GM18520 (cell line): ENCODE results near the gene EML3.
A peak's percentile ranks its signal among the peaks of the same experiment; 100 is the strongest.
"Not testable (repeated sequence)": the region's sequence is repeated elsewhere in the genome, so short reads cannot be mapped to it uniquely, and the experiment has no call there.

ENCODE experiments used
- ATAC-seq: cut with Tn5 transposase; IDR thresholded peaks from one replicate; pipeline ENCODE4 v1.9.1; 2021; ENCODE audit not compliant: unreplicated experiment

Gene EML3

GRCh38 chr11:62621567-62622470, 9.2 kb upstream of the EML3 start, which contains the start of gene B3GAT3:
TSS of gene B3GAT3 (minus strand) at chr11:62621986. CDS start at chr11:62621947, 39 bp downstream.
- ATAC-seq = peak; percentile 96

DNA sequence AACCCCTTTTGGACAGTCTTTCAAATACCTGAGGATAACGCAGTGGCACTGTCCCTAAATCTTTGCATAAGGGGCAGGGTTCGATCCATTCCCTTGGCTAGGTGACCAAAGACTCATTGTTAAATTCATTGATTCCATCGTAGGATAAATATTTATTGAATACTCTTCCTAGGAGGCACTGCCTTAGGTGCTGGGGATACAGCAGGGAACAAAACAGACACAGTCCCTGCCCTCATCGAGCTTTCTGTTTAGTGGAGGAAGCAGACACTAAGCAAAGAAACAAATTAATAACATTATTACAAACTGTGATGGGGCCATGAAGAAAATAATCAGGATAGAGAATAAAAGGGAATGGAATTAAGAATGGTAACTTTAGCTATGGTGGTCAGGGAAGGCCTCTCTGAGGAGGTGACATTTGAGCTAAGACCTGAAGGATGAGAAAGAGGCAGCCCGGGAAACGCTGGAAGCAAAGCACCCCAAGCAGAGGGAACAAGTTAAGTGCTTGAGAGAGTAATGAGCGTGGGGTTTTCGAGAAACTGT, 8.5 kb upstream of the EML3 start:
- no peak for ATAC-seq

DNA sequence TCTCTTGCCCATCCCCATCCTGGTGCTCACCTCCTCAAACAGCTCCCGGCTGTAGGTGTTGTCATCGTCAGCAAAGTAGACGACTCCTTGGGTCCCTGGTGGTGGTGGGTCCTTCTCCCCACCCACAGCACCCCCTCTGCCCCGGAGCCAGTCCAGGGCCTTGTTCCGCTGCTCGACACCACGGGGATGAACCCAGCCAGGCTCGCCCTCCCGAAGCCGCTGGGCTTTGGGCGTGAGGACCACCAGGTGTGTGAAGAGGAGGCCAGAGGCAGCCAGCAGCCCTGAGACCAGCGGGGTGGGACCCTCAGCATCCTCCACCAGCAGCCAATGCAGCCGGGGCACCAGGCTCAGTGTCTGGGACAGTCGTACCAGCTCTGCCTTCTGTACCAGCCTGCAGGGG, 4.4 kb upstream of the EML3 start:
- not testable (repeated sequence) for ATAC-seq

GRCh38 chr11:62615521-62615920, 2.9 kb upstream of the EML3 start:
- ATAC-seq = no peak

DNA sequence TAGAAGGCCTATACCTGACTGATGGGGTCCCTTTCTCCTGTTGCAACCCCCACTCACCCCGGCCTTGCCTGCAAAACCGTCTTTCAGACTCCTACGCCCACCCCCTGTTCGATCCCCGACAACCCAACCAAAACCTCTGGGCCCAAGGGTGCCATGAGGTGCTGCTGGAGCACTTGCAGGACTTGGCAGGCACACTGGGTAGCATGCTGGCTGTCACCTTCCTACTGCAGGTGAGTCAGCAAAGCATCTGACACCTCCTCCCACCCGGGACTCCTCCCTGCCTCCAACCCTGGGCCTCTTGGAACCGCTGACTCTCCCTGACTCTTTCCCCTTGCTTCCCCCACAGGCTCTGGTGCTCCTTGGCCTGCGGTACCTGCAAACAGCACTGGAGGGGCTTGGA, 1.7 kb upstream of the EML3 start:
- ATAC-seq = no peak

DNA sequence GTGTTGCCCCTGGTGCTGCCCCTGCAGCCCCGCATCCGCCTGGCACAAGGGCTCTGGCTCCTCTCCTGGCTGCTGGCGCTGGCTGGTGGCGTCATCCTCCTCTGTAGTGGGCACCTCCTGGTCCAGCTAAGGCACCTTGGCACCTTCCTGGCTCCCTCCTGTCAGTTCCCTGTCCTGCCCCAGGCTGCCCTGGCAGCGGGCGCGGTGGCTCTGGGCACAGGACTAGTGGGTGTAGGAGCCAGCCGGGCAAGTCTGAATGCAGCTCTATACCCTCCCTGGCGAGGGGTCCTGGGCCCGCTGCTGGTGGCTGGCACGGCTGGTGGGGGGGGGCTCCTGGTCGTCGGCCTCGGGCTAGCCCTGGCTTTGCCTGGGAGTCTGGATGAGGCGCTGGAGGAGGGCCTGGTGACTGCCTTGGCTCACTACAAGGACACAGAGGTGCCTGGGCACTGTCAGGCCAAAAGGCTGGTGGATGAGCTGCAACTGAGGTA, 760 bp upstream of the EML3 start:
- no peak for ATAC-seq

- no peak for ATAC-seq
Observed at GRCh38 chr11:62611705-62612365, 740 bp downstream of the EML3 start.

- no peak for ATAC-seq
Observed at GRCh38 chr11:62610814-62611704, 1.5 kb downstream of the EML3 start.

- no peak for ATAC-seq
Observed at GRCh38 chr11:62610403-62610802, 2.2 kb downstream of the EML3 start.

DNA sequence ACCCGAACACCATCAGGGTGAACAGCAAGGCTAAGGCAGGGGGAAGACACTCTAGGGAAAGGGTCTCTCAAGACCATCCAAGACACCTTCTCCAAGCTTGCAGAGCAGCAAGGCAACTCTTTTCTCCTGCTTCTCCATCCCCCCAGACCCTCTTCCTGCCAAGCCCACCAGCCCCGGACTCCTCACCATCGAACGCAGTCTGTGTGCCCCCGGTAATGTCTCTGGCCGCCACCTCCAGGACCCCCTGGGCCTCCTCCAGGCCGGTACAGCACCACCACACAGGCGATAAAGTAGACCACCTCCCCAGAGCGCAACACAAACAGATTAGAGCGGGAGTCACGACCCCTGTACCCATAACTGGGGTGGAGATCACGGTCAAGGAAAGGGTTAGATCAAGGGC, 3.8 kb downstream of the EML3 start:
- ATAC-seq = no peak

GRCh38 chr11:62607714-62608113, 4.9 kb downstream of the EML3 start:
- no peak for ATAC-seq

GRCh38 chr11:62605902-62606301, 6.7 kb downstream of the EML3 start:
- no peak for ATAC-seq

- no peak for ATAC-seq
Observed at GRCh38 chr11:62605467-62605866, 7.1 kb downstream of the EML3 start.

DNA sequence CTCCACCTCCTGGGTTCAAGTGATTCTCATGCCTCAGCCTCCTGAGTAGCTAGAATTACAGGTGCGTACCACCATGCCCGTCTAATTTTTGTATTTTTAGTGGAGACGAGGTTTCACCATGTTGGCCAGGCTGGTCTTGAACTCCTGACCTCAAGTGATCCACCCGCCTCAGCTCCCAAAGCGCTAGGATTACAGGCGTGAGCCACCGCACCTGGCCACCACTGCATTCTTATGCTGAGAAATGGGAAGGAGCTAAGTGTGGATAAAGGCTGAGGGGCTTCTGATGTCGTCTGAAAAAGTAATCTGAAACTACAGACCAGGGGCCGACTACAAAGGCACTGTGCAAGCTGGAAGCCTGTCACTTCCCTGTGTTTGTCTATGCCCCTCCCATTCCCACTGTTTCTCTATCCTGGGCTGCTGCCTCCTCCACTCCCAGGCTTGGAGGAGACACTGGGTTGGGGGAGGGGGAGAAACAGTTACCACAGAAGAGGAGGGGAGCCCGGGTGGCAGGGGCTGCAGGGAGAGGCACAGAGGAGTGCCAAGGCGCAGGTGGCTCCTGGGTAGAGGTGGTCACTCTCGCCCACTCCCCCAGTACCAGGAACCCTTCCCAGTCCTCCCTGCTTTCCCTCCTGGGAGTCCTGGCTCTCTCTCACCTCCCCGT, 8.0 kb downstream of the EML3 start:
- no peak for ATAC-seq

- no peak for ATAC-seq
Observed at GRCh38 chr11:62603776-62604299, 8.7 kb downstream of the EML3 start.

DNA sequence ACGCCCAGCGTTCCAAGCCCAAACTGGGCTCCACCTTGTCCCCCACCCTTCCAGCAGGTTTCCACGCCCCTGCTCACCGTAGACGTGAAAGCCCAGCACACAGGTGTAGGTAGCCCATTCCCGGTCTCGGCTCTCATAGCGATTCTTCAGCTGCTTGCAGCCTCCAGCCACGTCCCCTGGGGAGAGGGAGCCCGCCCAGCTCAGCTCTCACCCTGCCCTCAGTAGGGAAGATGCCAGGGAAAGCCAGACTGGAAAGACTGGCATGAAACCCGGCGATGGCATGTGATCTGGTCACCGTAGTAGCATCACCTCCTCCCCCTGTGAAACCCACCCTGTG, 9.5 kb downstream of the EML3 start:
- ATAC-seq = no peak

- no peak for ATAC-seq
Observed at GRCh38 chr11:62602141-62603071, 10.2 kb downstream of the EML3 start.

DNA sequence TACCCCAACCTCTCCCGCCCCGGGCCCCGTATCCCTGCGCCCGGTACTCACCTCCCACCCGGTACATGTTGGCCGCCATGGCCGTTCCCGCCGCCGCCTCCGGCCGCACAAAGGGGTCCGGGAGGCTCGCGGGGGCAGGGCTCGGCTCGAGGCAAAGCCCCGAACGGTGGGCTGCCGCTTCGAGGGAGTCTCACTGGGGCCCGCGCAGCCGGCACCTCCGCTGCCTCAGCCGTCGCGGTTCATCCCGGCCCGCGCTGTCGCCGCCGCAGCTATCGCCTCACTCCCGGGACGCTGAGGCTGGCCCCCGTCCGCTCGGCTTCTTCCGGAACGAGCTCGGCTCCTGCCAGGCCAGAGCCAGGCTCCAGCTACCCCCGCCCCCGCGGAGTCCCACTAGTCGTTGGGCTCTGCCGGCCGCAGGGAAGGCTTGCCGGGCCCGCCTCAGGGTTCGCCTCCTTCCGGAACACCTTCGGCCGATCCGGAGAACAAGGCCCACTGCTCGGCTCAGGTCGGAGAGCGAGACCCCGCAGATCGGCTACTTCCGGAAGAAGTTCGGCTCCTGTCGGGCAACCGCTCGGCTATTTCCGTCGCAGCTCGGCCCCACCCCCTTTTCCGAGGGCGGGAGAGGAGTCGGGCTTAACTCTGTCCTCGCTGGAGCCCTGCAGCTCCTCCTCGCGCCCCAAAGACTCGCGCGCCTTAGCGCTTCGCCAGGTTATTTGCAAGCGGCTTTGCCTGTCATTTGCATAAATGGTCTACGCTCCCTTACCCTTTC, 11.0 kb downstream of the EML3 start, which contains the start of gene MTA2:
MTA2 (minus strand) TSS at position 494 of the 769 bp plus-strand sequence; CDS start at position 79, 415 bp downstream.
- ATAC-seq = peak; percentile 63

GRCh38 chr11:62601122-62601371, 11.5 kb downstream of the EML3 start:
- no peak for ATAC-seq
